ENCODE measurements around the gene RFC2. TPM values are rescaled to one million over a fixed set of nuclear protein-coding genes. Genes with fewer than 3 reads are reported as not detected.

The RFC2 gene
- total and polyA plus RNA-seq, 2 of the 8 experiments (the other 6 are each of a cell fraction or from before 2014, with no cell fraction given): 52.9 to 85.4 TPM

- H3K79me2 ChIP-seq (ENCODE audit: control insufficient read depth in 1 of 2, insufficient read depth in 2 of 2, low read length in 2 of 2): peaks cover 0 to 7% of the 10 kb centered on the region in 2 experiments; a peak in 1 of 4 replicates
- TF ChIP-seq SUZ12 (IDR thresholded peaks at IDR 0.05; ENCODE audit: low read length) (no peak), MAFK (IDR thresholded peaks at IDR 0.05; ENCODE audit: low read depth, low read length) (no peak), RXRA (IDR thresholded peaks at IDR 0.05; ENCODE audit: insufficient read depth, low read depth, low read length) (no peak), CBX8 (IDR thresholded peaks at IDR 0.05; ENCODE audit: borderline replicate concordance, low read depth, low read length) (no peak), ATF2 (IDR thresholded peaks at IDR 0.05; ENCODE audit: low read length) (no peak), HDAC2 (IDR thresholded peaks at IDR 0.05; ENCODE audit: borderline replicate concordance in 1 of 2, low read depth in 2 of 2, low read length in 2 of 2) (no peak), NRF1 (IDR thresholded peaks at IDR 0.05; ENCODE audit: low read depth, low read length) (no peak), JUN (IDR thresholded peaks at IDR 0.05; ENCODE audit: low read depth, low read length) (no peak), CTCF (IDR thresholded peaks at IDR 0.05; ENCODE audit: control extremely low read depth in 1 of 3, insufficient read depth in 1 of 3, low read depth in 1 of 3, low read length in 3 of 3) (no peak)
Measured at GRCh38 chr7:74194686-74195085, 59.5 kb downstream of the RFC2 start.

More at GRCh38 chr7:74194686-74195085, 59.5 kb downstream of the RFC2 start:
- H2BK120ac ChIP-seq (replicated peaks; ENCODE audit: low read depth, low read length): no peak overlapping the region
- H3K4me1 ChIP-seq (replicated peaks in 1 of 4; ENCODE audit: control insufficient read depth in 3 of 4, insufficient read depth in 4 of 4, low read length in 3 of 4): no peaks in the 10 kb centered on the region
- H2BK5ac ChIP-seq (ENCODE audit: low read depth, low read length): no peak overlapping the region
- H2AK5ac ChIP-seq (ENCODE audit: low read depth, low read length): no peak overlapping the region
- H2BK15ac ChIP-seq (ENCODE audit: low read length): no peak overlapping the region
- peaks cover 4 to 14% of the 10 kb centered on the region in 2 experiments for H4K20me1 ChIP-seq (replicated peaks in 1 of 2; ENCODE audit: control insufficient read depth in 1 of 2, insufficient read depth in 2 of 2, low read length in 2 of 2)
- no peaks in the 10 kb centered on the region for H3K9me3 ChIP-seq (ENCODE audit: insufficient read depth in 2 of 2, low read depth in 1 of 2, low read length in 1 of 2)
- H3K4ac ChIP-seq (replicated peaks; ENCODE audit: insufficient read length, low read depth, low read length): no peak overlapping the region
- H3K23ac ChIP-seq (ENCODE audit: insufficient read length): no peak overlapping the region
- no peak overlapping the region for H4K8ac ChIP-seq (ENCODE audit: extremely low read depth, insufficient read depth, low read length)
- no peak overlapping the region for H4K5ac ChIP-seq (ENCODE audit: insufficient read length, low read depth, low read length)
- ChIA-PET POLR2A (ENCODE audit: partially characterized antibody) (interaction anchor here (0.8 to 2.0 kb wide), 2 partner anchors 10 to 12 kb away, joined by 3 to 6 read pairs; no protein-coding TSS in a partner anchor), CTCF (ENCODE audit: partially characterized antibody) (interaction anchor here (0.6 to 4.4 kb wide), 6 partner anchors 11 to 150 kb away, joined by 3 to 24 read pairs (median 4); no protein-coding TSS in a partner anchor)
- H3K18ac ChIP-seq (ENCODE audit: extremely low read depth, low read length): no peak overlapping the region; the same call in 1 of the 2 replicates
- WGBS, 2 experiments (ENCODE audit: extremely low coverage in 1 of 2, insufficient coverage in 1 of 2, insufficient read length in 1 of 2, insufficient replicate concordance in 2 of 2, low coverage in 1 of 2, low lambda C conversion rate in 2 of 2, missing lambda C conversion rate in 1 of 2): 94% methylated on average over 14 of the region's 14 CpGs; no CpG with 5 or more reads in 1 of the 2 experiments
- no peak for FAIRE-seq
- H4K91ac ChIP-seq (replicated peaks; ENCODE audit: insufficient read length, low read length): no peak overlapping the region
- no peak overlapping the region for H2BK12ac ChIP-seq (ENCODE audit: low read depth, low read length)
- H3K9ac ChIP-seq (replicated peaks in 1 of 4; ENCODE audit: extremely low read depth in 1 of 4, low read depth in 3 of 4, low read length in 3 of 4): no peak overlapping the region
- peaks cover 42 to 64% (median 56%) of the 10 kb centered on the region in 4 experiments for H3K36me3 ChIP-seq (ENCODE audit: control insufficient read depth in 2 of 4, insufficient read depth in 4 of 4, low read length in 3 of 4)
- H3K4me3 ChIP-seq (ENCODE audit: extremely low read depth in 1 of 4, insufficient read depth in 2 of 4, low read depth in 3 of 4, low read length in 4 of 4): no peak overlapping the region
- H3K4me2 ChIP-seq (ENCODE audit: insufficient read depth in 1 of 2, low read depth in 2 of 2, low read length in 2 of 2): no peak overlapping the region
- no peak overlapping the region for H2AFZ ChIP-seq (ENCODE audit: low read length)
- no peaks in the 10 kb centered on the region for H3K23me2 ChIP-seq (ENCODE audit: low read depth, low read length)
- no peak overlapping the region for H2BK20ac ChIP-seq (ENCODE audit: low read length)
- H3K14ac ChIP-seq (ENCODE audit: insufficient read length): no peak overlapping the region
- no peak overlapping the region for H3K56ac ChIP-seq (replicated peaks; ENCODE audit: insufficient read length, low read depth, low read length)
- peaks cover 8% of the 10 kb centered on the region; the same call in 1 of the 2 replicates for H3K79me1 ChIP-seq (ENCODE audit: low read depth, low read length)
- DNase-seq (ENCODE audit: low read depth in 1 of 2, low spot score in 2 of 2): no peak
- H3K27me3 ChIP-seq (replicated peaks in 1 of 4; ENCODE audit: control insufficient read depth in 3 of 4, extremely low read depth in 1 of 4, insufficient read depth in 3 of 4, low read length in 3 of 4): no peaks in the 10 kb centered on the region
- H3K27ac ChIP-seq (ENCODE audit: low read depth, low read length): no peak overlapping the region

Data from H1 (cell line).